GM18498 (cell line): ENCODE results near the gene TRIM54.
"Not testable (repeated sequence)": the region's sequence is repeated elsewhere in the genome, so short reads cannot be mapped to it uniquely, and the experiment has no call there.

ENCODE experiments used
- ATAC-seq: cut with Tn5 transposase; IDR thresholded peaks from one replicate; pipeline ENCODE4 v1.9.1; 2021; ENCODE audit warnings: mild to moderate bottlenecking, moderate library complexity; ENCODE audit not compliant: unreplicated experiment

TRIM54 gene

GRCh38 chr2:27309651-27310050, 27.4 kb downstream of the TRIM54 start:
- ATAC-seq, result no peak

- no peak for ATAC-seq
Measured at GRCh38 chr2:27312152-27312551, 29.9 kb downstream of the TRIM54 start.

- no peak for ATAC-seq
Measured at GRCh38 chr2:27313882-27314645, 31.8 kb downstream of the TRIM54 start.

- ATAC-seq, result no peak
Measured at GRCh38 chr2:27314709-27315108, 32.5 kb downstream of the TRIM54 start.

- no peak for ATAC-seq
Measured at GRCh38 chr2:27315122-27315521, 32.9 kb downstream of the TRIM54 start.

- no peak for ATAC-seq
Measured at GRCh38 chr2:27316655-27317412, 34.6 kb downstream of the TRIM54 start.

- not testable (repeated sequence) for ATAC-seq
Measured at GRCh38 chr2:27319839-27320238, 37.6 kb downstream of the TRIM54 start.

GRCh38 chr2:27320958-27321543, 38.8 kb downstream of the TRIM54 start:
- ATAC-seq, result no peak

GRCh38 chr2:27322301-27322765, 40.1 kb downstream of the TRIM54 start:
- peak; percentile 30 for ATAC-seq

- peak; percentile 90 for ATAC-seq
Measured at GRCh38 chr2:27322766-27323595, 40.8 kb downstream of the TRIM54 start, which contains the start of gene MPV17. Gene MPV17, minus strand, starts transcription at chr2:27323097. Its CDS starts 580 bp downstream, at chr2:27322517.

GRCh38 chr2:27323596-27324285, 41.5 kb downstream of the TRIM54 start:
- no peak for ATAC-seq

- no peak for ATAC-seq
Measured at GRCh38 chr2:27324720-27325119, 42.5 kb downstream of the TRIM54 start.

GRCh38 chr2:27335311-27335710, 53.1 kb downstream of the TRIM54 start:
- no peak for ATAC-seq

GRCh38 chr2:27336173-27336572, 53.9 kb downstream of the TRIM54 start:
- ATAC-seq, result no peak

GRCh38 chr2:27347641-27348040, 65.4 kb downstream of the TRIM54 start:
- no peak for ATAC-seq

GRCh38 chr2:27350106-27350693, 68.0 kb downstream of the TRIM54 start:
- no peak for ATAC-seq

GRCh38 chr2:27351802-27352598, 69.8 kb downstream of the TRIM54 start:
- no peak for ATAC-seq

GRCh38 chr2:27353386-27353761, 71.1 kb downstream of the TRIM54 start:
- not testable (repeated sequence) for ATAC-seq
